DMS53 treated with DMSO at 0.1 percent for 48 hours (cell line): ENCODE data around the gene CTSO.

Experiments
- DNase-seq: peaks from one replicate; lab custom pipeline; 2025; ENCODE audit not compliant: unreplicated experiment; lab: John Stamatoyannopoulos, UW

CTSO gene, protein sequence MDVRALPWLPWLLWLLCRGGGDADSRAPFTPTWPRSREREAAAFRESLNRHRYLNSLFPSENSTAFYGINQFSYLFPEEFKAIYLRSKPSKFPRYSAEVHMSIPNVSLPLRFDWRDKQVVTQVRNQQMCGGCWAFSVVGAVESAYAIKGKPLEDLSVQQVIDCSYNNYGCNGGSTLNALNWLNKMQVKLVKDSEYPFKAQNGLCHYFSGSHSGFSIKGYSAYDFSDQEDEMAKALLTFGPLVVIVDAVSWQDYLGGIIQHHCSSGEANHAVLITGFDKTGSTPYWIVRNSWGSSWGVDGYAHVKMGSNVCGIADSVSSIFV

DNA sequence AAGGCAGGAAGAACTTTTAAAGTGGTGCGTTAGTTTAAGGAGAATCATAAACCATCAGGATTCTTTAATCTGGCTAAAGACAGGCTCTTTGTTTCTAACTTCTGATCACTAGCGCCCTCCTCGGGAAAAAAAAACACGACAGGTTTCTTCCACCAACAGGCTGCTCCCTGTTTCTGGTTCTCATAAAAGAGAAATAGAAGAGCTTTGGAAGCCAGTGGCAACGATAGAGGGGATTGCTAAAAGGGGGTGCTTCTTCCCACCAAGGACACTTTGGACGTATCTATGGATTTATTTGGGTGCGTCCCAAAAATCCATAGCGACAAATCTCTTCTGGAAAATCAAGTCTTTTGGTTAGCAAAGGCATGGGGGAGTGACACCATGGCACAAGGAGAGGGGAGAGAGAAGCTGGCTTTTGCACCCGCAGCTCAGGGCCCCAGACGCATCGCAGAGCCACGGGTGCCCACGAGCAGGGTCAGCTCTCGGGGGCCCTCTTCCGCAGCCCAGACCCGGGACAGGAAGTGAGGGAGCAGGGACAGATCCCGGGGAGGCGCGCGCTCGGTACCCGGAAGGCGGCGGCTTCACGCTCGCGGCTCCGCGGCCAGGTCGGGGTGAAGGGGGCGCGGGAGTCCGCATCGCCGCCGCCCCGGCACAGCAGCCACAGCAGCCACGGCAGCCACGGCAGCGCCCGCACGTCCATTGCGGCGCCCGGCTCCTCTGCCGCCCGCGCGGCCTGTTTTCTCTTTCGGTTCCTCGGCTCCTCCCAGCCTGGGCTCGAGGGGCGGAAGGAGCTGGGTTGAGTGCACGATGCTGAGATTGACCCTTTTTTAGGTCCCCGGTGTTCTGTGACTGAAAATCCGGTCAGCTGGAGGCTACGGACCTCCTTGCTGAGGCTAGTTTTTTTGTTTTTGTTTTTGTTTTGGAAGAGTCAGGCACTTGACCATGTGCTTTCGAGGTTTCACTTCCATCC, at the start of gene CTSO:
Gene CTSO (minus strand): TSS at position 716 of the 967 bp plus-strand sequence. CDS start 19 bp downstream, at position 697.
- peak; percentile 58 for DNase-seq

DNA sequence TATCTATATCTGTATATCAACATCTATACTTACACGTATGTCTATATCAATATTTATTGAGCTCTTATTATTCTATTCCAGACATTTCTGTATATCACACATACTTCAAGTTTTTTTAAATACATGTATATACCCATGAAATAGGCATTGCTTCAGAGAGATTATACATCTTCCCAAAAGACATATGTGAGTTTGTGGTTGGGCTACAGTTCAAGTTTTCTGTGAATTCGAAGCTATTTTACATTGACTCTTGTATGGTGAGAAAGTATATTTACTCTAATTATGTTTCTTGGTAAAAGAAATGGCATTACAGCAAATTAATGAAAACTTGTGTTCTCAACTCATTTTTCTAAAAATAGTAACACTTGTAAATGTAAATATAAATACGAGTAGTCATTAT, 46.8 kb upstream of the CTSO start:
- no peak for DNase-seq

DNA sequence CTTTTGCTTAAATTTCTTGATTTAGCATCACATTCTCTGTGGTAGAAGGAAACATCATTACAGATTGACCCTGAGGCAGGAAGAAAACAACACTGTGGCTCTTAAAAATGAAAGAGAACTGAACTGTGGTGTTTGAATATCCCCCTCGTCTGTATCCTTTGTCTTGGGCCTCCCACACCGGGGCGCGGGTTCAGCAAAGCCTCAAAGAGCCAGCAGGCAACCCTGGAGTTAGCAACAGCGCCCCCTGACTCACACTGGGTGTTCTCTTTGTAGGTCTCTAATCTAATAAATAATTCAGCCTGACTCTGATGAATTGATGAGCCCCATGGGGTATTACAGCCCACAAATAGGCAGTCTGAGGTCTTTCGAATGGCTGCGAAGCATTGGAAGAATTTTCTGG, 46.1 kb upstream of the CTSO start:
- DNase-seq: no peak

DNA sequence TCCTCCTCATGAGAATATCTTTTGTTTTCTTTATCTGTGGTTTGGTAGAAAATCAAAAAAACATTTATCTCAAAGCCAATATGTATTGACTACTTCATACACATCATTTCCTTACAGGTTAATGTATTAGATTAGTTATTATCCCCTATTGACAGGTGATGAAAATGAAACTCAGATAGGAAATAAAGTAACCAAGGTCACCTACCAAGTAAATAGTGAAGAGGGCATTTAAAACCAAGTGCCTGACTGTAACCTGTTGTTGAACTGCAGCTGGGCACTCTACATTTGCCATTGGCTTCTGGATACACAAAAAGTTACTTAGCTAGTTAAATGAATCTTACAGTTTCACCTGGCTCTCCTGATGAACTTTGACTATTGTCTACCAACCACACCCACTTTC, 41.4 kb upstream of the CTSO start:
- DNase-seq: no peak

DNA sequence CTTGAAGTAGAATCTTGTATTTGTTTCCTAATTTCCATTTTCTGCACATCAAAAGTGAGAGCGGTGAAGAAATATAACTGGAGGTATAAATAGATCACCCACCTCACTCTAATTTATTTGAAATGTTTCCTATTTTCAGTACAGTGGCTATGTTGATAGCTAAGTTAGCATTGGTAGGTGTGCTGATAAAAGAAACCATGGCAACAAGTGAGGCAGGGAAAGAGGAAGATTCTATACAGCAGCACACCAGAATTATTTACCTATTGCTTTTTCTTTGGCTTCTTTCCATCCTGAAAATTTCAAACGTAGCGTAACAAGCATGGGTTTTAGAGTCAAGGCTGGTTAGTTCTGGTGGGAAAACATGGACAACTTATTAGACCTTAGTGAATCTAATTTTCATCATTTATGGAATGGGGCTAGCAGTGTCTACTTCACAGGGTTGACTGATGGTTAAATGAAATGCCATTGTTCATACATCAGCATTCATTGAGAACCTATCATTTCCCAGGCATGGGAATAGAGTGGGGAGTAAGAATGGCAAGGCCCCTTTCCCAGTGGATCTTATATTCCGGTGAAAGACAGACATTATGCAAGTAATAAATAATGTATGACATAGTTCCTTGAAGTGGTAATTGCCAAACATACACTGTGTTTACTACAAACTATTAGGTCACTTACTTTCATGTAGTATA, 30.6 kb upstream of the CTSO start:
- DNase-seq: no peak

DNA sequence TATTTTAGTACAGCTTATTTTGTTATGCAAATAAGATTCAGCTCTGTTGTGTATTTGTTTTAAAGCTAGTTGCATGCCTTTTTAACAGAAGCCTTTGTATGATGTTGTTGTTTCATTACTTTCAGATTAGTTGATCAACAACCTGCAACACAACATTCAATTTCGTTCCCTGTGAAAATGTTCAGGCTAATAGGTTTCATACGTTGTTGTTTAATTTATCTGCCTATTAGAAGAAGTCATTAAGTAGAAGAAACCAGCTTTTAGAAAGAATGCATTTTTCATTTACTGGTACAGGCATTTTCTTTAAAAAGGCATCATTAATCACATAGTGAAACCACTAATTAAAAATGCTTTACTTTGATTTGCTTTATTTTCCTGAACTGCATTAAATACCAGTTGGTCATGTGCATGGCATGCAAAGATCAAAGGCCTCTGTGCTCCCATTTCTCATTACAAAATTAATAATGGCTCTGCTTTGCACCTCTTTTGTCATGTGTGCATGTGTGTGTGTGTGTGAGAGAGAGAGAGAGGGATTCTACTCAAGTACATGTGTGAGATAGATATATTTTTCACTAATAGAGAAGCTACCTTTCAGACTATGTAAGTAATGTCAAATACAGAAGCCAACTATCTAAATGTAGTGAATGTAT, 29.2 kb upstream of the CTSO start:
- no peak for DNase-seq

DNA sequence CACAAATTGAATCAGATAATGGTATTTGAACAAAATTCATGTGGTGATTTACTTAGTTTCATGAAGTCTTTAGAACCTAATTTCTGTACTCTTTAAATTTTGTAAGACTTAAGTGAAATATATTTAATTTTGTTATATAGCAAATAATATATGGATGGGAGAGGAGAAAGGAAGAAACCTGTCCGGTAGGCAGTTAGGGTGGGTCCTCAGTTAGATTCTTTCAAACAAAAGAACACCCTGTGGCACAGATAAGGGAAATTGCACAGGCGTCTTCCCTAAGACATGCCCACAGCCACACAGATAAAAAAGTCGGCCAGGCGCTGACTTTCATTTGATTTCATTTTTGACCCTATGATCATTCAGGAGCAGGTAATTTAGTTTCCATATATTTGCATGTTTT, 25.1 kb upstream of the CTSO start:
- DNase-seq: no peak

DNA sequence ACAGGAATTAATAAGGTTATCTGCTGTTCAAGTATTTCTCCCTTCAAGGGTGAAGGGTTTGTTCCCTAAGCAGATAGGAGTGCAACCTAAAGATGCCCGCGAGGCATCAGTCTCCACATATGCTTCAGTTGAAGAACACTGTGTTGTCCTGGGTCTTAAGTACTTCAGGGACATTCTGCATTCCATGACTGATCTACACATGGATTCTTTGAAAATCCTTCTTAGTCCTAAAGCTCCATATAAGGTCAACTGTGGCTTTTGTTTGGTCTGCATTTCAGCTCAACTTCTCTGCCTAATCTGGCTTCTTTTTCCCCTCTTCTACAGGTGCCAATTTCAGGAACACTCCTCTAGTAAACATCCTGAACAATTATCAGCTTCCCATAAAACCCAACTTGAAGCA, 21.8 kb upstream of the CTSO start:
- DNase-seq: no peak

DNA sequence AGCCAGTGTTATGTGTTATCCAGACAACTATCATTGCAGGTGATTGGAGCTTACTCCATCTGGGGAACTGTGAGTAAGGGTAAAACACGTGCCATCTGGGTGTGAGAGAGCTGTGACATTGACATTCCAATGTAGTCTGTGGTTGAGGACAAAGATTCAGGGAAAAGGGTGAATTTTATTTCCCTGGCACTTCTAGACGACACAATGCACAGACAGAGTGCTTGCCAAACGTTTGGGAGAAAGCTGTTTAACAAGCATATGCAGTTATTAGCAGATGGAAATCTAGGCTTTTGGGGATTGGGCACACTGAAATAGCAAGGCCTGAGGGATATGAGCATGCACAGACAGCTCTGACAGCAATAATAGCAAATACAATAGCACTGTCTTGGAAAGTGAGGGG, 21.3 kb upstream of the CTSO start:
- DNase-seq: no peak

DNA sequence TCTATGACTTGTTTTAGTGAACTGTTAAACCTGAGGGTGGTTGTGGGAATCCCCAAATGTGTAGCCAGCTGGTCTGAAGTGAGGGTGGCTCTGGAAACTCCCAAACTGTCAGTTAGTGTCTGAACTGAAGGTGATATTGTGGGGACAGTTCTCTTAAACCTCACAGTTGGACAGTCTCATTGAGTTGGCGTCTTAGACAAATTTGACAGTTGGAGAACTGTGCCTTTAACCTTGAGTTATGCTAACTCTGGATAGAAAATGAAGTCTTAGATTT, 20.7 kb upstream of the CTSO start:
- no peak for DNase-seq

DNA sequence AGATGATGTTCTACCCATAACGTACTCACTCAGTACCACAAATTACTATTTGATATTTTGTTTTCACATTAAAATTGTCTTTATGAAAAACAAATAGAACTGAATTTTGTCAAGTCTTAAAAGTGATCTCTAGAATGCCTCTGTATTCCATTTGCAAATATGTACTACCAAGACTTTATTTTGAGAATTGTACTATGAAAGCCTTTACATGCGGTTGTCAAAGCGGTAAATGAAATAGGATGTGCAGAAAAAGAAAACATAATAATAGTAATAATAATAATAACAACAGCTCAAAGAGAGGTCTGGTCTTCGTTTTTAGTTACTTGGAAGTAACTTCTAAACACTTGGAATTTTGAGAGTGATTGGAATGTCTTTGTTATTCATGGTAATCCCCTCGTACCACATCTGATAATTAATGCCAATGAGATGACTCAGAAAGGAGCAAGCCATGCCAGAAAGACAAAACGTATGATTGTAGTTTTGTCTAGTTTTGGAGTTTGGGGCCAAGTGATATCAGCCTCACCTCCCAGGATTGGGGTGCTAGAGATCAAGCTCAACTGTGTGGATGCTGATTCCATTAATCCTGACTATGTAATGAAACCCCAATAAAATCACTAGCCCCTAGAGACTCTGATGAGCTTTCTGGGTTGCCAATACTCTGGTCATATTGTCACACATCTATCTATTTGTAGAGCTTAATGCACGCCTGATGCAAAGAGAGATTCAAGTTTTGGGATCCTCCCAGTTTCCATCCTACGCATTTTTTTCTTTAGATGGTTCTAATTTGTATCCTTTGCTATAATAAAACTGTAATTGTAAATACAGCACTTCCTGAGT, 20.2 kb upstream of the CTSO start:
- no peak for DNase-seq

DNA sequence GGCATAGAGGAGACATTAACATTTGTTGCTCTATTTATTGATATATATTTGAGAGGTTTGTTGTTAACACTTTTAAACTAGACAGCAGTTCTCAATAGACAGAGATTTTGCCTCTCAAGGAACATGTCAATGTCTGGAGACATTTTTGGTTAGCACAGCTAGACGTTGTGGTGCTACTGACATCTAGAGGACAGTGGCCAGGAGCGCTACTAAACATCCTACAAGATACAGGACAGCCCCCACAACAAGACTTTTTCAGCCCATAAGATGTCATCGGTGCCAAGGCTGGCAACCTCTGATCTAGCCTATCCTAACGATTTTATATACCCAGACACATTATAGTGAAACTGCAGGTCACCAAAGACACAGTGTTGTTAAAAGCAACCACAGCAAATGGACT, 18.4 kb upstream of the CTSO start:
- no peak for DNase-seq

DNA sequence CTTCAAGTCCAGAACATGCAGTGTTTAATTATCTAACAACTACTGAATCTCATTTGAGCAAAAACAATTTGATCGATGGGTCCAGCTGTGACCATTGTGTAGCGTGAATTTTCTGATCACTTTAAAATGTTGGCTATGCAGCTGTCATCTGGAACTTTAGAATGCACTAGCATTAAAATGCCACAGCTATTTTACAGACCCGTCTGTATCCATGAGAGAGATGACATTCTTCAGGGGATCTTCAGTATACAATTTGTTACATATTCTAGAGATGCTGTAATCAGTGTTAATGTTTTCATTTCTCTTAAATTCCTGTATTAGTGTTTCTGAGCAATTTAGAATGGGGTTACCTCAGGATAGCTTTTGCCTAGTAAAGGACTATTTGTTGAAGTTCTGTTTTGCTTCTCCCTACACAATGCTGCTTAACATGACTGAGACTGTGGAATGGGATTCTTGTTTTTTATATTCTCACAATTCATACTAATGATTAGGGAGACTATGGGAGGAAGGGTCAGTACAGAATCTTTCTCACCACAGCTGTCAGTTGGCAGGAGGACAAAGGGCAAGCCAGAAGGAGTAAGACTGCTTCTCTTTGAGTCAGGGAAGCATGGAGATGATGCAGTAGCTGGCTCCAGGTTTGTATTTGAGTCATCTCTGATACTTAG, 13.2 kb upstream of the CTSO start:
- DNase-seq: no peak

DNA sequence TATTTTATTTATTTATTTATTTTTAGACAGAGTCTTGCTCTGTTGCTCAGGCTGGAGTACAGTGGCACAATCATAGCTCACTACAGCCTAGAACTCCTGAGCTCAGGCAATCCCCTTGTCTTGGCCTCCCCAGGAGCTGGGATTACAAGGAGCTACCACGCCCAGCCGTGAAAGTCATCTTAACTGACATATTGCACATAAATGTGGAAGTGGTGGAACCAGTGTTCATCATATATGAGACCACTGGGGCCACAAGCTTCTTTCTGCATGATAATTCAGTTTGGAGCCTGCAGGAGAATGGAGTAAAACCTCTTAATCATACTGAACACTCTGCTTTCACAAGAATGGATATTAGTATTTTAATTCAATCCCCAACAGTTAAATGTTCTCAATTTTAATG, 12.5 kb upstream of the CTSO start:
- DNase-seq: no peak

DNA sequence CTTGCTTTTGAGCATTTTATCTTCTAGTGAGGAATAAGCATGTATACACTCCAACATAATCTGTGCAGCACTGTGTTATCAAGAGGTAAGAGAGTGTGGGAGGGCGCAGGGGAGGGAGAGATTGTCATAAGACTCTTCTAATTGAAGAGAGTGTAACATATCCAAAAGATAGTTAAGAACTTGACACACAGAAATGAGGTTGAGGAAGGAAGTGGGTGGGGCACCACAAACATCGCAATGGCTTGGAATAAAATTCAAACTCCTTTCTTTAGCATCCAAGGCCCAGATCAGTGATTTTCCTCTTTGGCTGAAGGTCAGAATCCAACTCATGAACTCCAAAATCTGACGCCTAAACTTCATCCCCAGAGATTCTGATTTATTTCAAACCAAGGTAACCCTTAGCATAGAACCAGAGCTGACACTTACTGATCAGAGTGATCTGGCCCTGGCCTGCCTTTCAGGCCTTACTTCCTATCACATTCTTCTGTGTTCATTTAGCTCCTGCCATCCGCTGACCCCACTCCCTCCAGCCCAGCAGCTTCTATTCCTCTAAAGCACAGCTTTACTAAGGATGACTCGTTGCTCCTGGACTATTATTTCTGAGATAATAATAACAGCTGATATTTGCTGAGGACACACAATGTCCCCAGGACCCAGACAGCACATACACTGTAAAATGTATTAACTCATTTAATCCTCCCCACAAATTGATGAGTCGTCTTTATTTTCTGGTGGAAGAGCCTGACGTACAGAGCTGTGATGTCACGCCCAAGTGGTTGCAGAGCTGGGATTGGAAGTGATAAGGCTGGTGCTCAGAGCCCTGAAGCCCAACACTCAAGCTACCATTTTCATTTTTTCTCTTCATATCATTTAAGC, 10.6 kb upstream of the CTSO start:
- no peak for DNase-seq

DNA sequence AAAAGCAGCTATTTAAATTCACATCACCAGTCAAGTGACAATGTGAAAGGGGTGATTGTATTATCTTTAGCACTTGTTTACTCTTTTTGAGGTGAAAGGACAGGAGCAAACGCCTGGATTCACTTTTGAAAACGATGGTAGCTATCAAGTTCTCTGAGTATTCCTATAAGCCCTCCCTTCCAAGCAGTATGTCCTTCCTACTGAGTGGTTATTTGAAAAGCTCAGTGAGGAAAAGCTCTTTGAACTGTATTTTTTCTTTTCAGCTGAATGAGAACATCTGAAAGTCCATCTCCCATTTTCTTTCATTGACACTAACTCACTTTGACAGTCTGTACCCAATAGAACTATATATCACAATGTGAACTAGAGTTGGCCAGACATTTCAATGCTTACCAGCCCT, 9.1 kb upstream of the CTSO start:
- DNase-seq: no peak

DNA sequence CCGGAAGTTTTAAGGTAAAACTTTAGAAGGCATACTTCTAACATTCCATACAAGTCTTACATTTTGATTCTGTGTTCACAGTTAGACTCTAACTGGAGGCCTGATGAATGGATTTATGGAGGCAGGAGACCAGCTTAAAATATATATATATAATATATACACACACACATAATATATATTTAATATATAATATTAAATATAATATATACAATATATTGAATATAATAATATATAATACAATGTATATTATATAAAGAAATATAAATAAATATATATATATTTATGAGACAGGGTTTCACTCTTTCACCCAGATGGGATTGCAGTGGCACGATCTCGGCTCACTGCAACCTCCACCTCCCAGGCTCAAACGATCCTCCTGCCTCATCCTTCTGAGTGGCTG, 7.9 kb upstream of the CTSO start:
- DNase-seq: no peak

DNA sequence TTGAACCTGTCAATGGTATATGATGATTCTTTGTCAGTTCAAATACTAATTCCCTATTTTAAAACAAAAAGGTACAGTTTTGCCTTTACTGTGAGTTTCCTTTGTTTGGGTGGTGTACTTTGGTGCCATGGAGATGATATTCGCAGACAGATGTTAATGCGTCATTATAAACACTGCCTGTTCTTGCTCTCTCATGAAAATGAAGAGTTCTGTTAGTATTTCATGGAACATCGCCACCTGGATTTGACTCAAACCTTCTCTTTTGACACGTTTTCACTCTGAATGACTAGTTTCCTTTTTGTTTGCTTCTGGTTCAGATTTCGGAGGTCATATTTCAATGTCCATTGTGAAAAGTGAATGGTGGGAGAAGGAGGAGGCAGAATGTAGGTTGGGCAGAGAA, 6.9 kb upstream of the CTSO start:
- DNase-seq: no peak

DNA sequence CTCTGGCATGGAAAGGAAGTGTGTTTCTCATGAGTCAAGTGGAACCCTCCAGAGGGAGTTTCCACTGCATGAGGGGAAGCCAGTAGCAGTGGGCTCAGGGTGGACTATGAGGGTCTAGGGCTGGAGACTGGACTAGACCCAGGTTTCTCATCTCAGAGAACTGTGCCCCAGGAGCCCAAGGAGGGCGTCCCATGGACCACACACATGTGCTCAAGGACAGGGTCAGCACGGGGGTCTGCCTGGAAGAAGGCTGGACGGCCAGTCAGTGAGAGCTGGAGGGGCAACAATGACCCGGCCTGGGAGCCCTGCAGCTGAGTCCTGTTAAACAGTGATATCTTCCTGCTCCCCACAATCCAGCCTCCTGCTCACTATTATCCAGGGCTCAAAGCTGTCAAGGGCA, 5.8 kb upstream of the CTSO start:
- DNase-seq: no peak
